ENCODE measurements around the gene CCDC142. TPM values are rescaled to one million over a fixed set of nuclear protein-coding genes. Genes with fewer than 3 reads are reported as not detected.

The CCDC142 gene
- total and polyA plus RNA-seq, 10 of the 15 experiments (the other 5 are each of a cell fraction or from before 2014, with no cell fraction given), result 0.93 to 16.9 (median 9.0) TPM

DNA sequence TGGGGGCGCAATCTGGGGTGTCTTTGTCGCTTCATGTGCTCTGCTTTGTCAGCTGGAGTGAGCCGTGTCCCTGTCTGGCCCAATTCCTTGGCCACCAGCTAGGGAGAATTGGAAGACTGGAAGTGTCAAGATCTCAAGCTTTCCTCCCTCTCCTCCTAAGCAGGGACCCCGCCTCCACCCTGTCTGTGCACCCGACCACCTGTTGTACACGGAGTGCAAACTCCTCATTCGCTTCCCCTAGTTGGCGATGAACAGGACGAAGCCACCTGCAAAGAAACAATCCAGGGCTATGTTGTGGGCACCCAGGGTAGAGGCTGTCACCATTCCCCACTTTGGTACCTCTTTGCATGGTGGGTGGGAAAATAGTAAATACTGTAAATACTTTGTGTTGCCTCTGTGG, 44.9 kb upstream of the CCDC142 start:
- TSS peak; percentile 78 for BruUV-seq (replicated peaks)
- Histone ChIP-seq H3K27ac (ENCODE audit: control insufficient read depth, insufficient read depth) (no peak overlapping the region), H3K27me3 (replicated peaks in 1 of 2; ENCODE audit: control insufficient read depth in 2 of 2, insufficient read depth in 2 of 2, low read length in 1 of 2) (no peaks in the 10 kb centered on the region), H3K9me3 (replicated peaks; ENCODE audit: control insufficient read depth, insufficient read depth, low read length) (no peaks in the 10 kb centered on the region), H3K4me1 (ENCODE audit: control insufficient read depth, insufficient read depth, low read length) (peaks cover 33% of the 10 kb centered on the region), H3K4me3 (peak overlapping the region; percentile 84; the same call in 1 of the 2 replicates), H3K36me3 (ENCODE audit: control insufficient read depth in 2 of 2, insufficient read depth in 2 of 2, low read length in 1 of 2) (peaks cover 13 to 29% of the 10 kb centered on the region in 2 experiments), H3K79me2 (ENCODE audit: control insufficient read depth, insufficient read depth, low read length) (peaks cover 50% of the 10 kb centered on the region), H3K9ac (ENCODE audit: control insufficient read depth, insufficient read depth, low read length) (no peak overlapping the region), H3K4me2 (ENCODE audit: control insufficient read depth, insufficient read depth) (peak overlapping the region; percentile 88), H4K20me1 (ENCODE audit: control insufficient read depth, insufficient read depth) (no peaks in the 10 kb centered on the region), H2AFZ (ENCODE audit: control insufficient read depth, low read depth, low read length) (no peak overlapping the region)
- ChIA-PET CTCF (interaction anchor here (1.5 to 10.4 kb wide), 4 partner anchors 18 to 59 kb away, joined by 4 to 226 read pairs (median 116); partner anchors contain the start of gene PCGF1), RAD21 (ENCODE audit: unreplicated experiment) (interaction anchor here (7.5 kb wide), 1 partner anchor 59 kb away, joined by 158 read pairs; no protein-coding TSS in a partner anchor), SMC1A (ENCODE audit: uncharacterized antibody, unreplicated experiment) (interaction anchor here (1.7 to 9.9 kb wide), 3 partner anchors 19 to 59 kb away, joined by 7 to 208 read pairs (median 52); partner anchors contain the start of gene PCGF1), POLR2A (interaction anchor here (0.7 to 2.6 kb wide), 3 partner anchors 24 to 59 kb away, joined by 3 to 10 read pairs (median 3); partner anchors contain the start of genes CCDC142 and TTC31)
- intact Hi-C loops (cut with micrococcal nuclease; ENCODE audit: unreplicated experiment), result no loop called here
- WGBS (ENCODE audit: insufficient coverage, insufficient replicate concordance, low lambda C conversion rate, missing lambda C conversion rate), result 95% methylated on average over 9 of the region's 9 CpGs
- in situ Hi-C loops (cut with MboI), result no loop called here
- TF ChIP-seq, protein P1, sequence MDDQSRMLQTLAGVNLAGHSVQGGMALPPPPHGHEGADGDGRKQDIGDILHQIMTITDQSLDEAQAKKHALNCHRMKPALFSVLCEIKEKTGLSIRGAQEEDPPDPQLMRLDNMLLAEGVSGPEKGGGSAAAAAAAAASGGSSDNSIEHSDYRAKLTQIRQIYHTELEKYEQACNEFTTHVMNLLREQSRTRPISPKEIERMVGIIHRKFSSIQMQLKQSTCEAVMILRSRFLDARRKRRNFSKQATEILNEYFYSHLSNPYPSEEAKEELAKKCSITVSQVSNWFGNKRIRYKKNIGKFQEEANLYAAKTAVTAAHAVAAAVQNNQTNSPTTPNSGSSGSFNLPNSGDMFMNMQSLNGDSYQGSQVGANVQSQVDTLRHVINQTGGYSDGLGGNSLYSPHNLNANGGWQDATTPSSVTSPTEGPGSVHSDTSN (IDR thresholded peaks at IDR 0.05; ENCODE audit: insufficient replicate concordance, low read depth, low read length), result no peak
- TF ChIP-seq TCF7 (IDR thresholded peaks at IDR 0.05; ENCODE audit: borderline replicate concordance) (no peak), IKZF2 (IDR thresholded peaks at IDR 0.05) (no peak), TBL1XR1 (IDR thresholded peaks at IDR 0.05; ENCODE audit: low read depth, low read length) (no peak), ZSCAN29 (IDR thresholded peaks at IDR 0.05) (no peak), TCF12 (IDR thresholded peaks at IDR 0.05; ENCODE audit: low read depth, low read length) (no peak), BRCA1 (IDR thresholded peaks at IDR 0.05; ENCODE audit: low read depth, low read length) (no peak)
- TF ChIP-seq, protein P2, sequence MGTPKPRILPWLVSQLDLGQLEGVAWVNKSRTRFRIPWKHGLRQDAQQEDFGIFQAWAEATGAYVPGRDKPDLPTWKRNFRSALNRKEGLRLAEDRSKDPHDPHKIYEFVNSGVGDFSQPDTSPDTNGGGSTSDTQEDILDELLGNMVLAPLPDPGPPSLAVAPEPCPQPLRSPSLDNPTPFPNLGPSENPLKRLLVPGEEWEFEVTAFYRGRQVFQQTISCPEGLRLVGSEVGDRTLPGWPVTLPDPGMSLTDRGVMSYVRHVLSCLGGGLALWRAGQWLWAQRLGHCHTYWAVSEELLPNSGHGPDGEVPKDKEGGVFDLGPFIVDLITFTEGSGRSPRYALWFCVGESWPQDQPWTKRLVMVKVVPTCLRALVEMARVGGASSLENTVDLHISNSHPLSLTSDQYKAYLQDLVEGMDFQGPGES (IDR thresholded peaks at IDR 0.05), result no peak
- ATAC-seq, result no peak
- FAIRE-seq, result no peak
- DNase-seq (ENCODE audit: low read depth, low spot score), result no peak

Data from GM12878 (cell line).